GM23338 (cell line): Measurements from ENCODE around the gene EXO1. TPM values are rescaled to one million over a fixed set of nuclear protein-coding genes. Genes with fewer than 3 reads are reported as not detected.

Experiments used
- ATAC-seq: fragments of 200-7000 bp; cut with Tn5 transposase; 3 replicates; pipeline ENCODE4 v1.9.1; 2020
- DNase-seq: peaks from one replicate; pipeline ENCODE4 v3.0.0-alpha.2; 2015; ENCODE audit warnings: low spot score
- H2AFZ ChIP-seq: fragments of 200-600 bp; sonication (generic); 2 replicates; pipeline ENCODE4 v1.8.0; 2016; ENCODE audit warnings: antibody characterized with exemption, mild to moderate bottlenecking, moderate library complexity
- H3F3A ChIP-seq: fragments of 200-600 bp; sonication (generic); replicated peaks from 2 replicates; pipeline ENCODE4 v1.8.0; 2017; ENCODE audit warnings: antibody characterized with exemption, mixed run types, low read depth
- H3K27ac ChIP-seq: fragments of 200-600 bp; sonication (generic); 2 replicates; pipeline ENCODE4 v1.6.1; 2016; ENCODE audit warnings: low read depth
- H3K27me3 ChIP-seq: fragments of 200-600 bp; sonication (generic); 2 replicates; pipeline ENCODE4 v1.8.0; 2016; ENCODE audit warnings: mild to moderate bottlenecking, mixed run types, moderate library complexity; ENCODE audit not compliant: insufficient read depth
- H3K36me3 ChIP-seq: fragments of 200-600 bp; sonication (generic); 2 replicates; pipeline ENCODE4 v1.8.0; 2016; ENCODE audit warnings: mild to moderate bottlenecking; ENCODE audit not compliant: insufficient read depth
- H3K4me1 ChIP-seq: fragments of 200-600 bp; sonication (generic); 2 replicates; pipeline ENCODE4 v1.8.0; 2016; ENCODE audit warnings: mild to moderate bottlenecking, moderate library complexity; ENCODE audit not compliant: insufficient read depth
- H3K4me2 ChIP-seq: fragments of 200-600 bp; sonication (generic); 2 replicates; pipeline ENCODE4 v1.7.1; 2017; ENCODE audit warnings: mixed run types
- H3K4me3 ChIP-seq: fragments of 200-600 bp; sonication (generic); 2 replicates; pipeline ENCODE4 v1.6.1; 2016; ENCODE audit warnings: mixed run types
- H3K79me2 ChIP-seq: fragments of 200-600 bp; sonication (generic); replicated peaks from 2 replicates; pipeline ENCODE4 v1.8.0; 2017; ENCODE audit warnings: mild to moderate bottlenecking; ENCODE audit not compliant: insufficient read depth
- H3K9me2 ChIP-seq: fragments of 200-600 bp; sonication (generic); 2 replicates; pipeline ENCODE4 v1.8.0; 2017; ENCODE audit not compliant: insufficient read depth
- H4K20me1 ChIP-seq: fragments of 200-600 bp; sonication (generic); replicated peaks from 2 replicates; pipeline ENCODE4 v1.8.0; 2017; ENCODE audit warnings: mild to moderate bottlenecking; ENCODE audit not compliant: insufficient read depth
- H3K27ac Mint-ChIP-seq: 2 replicates; pipeline ENCODE4 v1.8.0; 2020; ENCODE audit warnings: inconsistent platforms, mild to moderate bottlenecking, moderate library complexity, mixed read lengths
- H3K27me3 Mint-ChIP-seq: 3 replicates; pipeline ENCODE4 v1.8.0; 2022; ENCODE audit warnings: low read depth, mild to moderate bottlenecking, moderate library complexity, mixed read lengths, inconsistent platforms; ENCODE audit not compliant: insufficient read depth, poor library complexity
- H3K36me3 Mint-ChIP-seq: 3 replicates; pipeline ENCODE4 v1.8.0; 2021; ENCODE audit warnings: low read depth, mild to moderate bottlenecking, inconsistent platforms, moderate library complexity, mixed read lengths
- H3K4me1 Mint-ChIP-seq: 3 replicates; pipeline ENCODE4 v1.8.0; 2020; ENCODE audit warnings: mild to moderate bottlenecking, inconsistent platforms, mixed read lengths
- H3K4me3 Mint-ChIP-seq: 3 replicates; pipeline ENCODE4 v1.8.0; 2021; ENCODE audit warnings: moderate library complexity, mild to moderate bottlenecking, inconsistent platforms, mixed read lengths
- H3K9me3 Mint-ChIP-seq: 3 replicates; pipeline ENCODE4 v1.8.0; 2020; ENCODE audit warnings: moderate library complexity, mild to moderate bottlenecking, inconsistent platforms, mixed read lengths
- ETS1 ChIP-seq: IDR thresholded peaks from 2 replicates; pipeline ENCODE4 v1.6.1; 2016; ENCODE audit warnings: antibody characterized with exemption
- EZH2phosphoT487 ChIP-seq: fragments of 200-600 bp; sonication (generic); IDR thresholded peaks from one replicate; pipeline ENCODE4 v1.8.1; 2018; ENCODE audit warnings: antibody characterized with exemption; ENCODE audit not compliant: unreplicated experiment
- POLR2AphosphoS5 ChIP-seq: IDR thresholded peaks from 2 replicates; pipeline ENCODE4 v1.6.1; 2016; ENCODE audit warnings: antibody characterized with exemption, low read depth
- REST ChIP-seq: IDR thresholded peaks from one replicate; pipeline ENCODE4 v1.6.1; 2018; ENCODE audit warnings: antibody characterized with exemption; ENCODE audit not compliant: unreplicated experiment
- ZNF114 ChIP-seq: fragments of 250-450 bp; sonication (Bioruptor Pico); IDR thresholded peaks from 2 replicates; pipeline ENCODE4 v1.5.0; 2020; ENCODE audit warnings: mild to moderate bottlenecking, moderate library complexity
- ZNF462 ChIP-seq: fragments of 250-450 bp; sonication (Bioruptor Pico); IDR thresholded peaks from 2 replicates; pipeline ENCODE4 v1.5.0; 2020; ENCODE audit warnings: mild to moderate bottlenecking, moderate library complexity
- polyA plus RNA-seq: library from polyadenylated mRNA; unstranded; fragments of >200 nt; fragmentation: Nextera tagmentation; extraction: Ambion mirVana; gene quantifications from 2 replicates; pipeline ENCODE4 v1.2.1, GENCODE V29; 2016
- total RNA-seq: library from RNA; depleted of rRNA; stranded (reverse); fragments of >200 nt; shearing (Covaris generic); gene quantifications from 2 replicates; pipeline ENCODE4 v1.2.3, GENCODE V29; 2014

EXO1 gene
- total and polyA plus RNA-seq, 2 experiments from 2014 or later = 16.2 to 34.0 TPM

- Histone ChIP-seq H3K36me3 (no peaks in the 10 kb centered on the region), H3K27ac (no peak overlapping the region), H4K20me1 (no peaks in the 10 kb centered on the region), H3K79me2 (no peaks in the 10 kb centered on the region), H3F3A (no peaks in the 10 kb centered on the region), H3K4me1 (no peaks in the 10 kb centered on the region), H3K27me3 (no peaks in the 10 kb centered on the region), H3K9me2 (no peaks in the 10 kb centered on the region), H2AFZ (no peak overlapping the region), H3K4me2 (no peak overlapping the region), H3K4me3 (no peak overlapping the region)
- no peak overlapping the region for H3K27ac Mint-ChIP-seq
- no peak for DNase-seq
- H3K36me3 Mint-ChIP-seq = no peaks in the 10 kb centered on the region
- TF ChIP-seq ETS1 (no peak), ZNF462 (CRISPR knock-in tag) (no peak), EZH2phosphoT487 (no peak), POLR2AphosphoS5 (no peak), REST (no peak), ZNF114 (no peak)
- no peaks in the 10 kb centered on the region for H3K9me3 Mint-ChIP-seq
- H3K4me1 Mint-ChIP-seq = no peaks in the 10 kb centered on the region
- ATAC-seq = no peak
- no peak overlapping the region for H3K4me3 Mint-ChIP-seq
- peaks cover 3% of the 10 kb centered on the region for H3K27me3 Mint-ChIP-seq
These were observed 30.6 kb upstream of the EXO1 start for GRCh38 chr1:241817331-241817792.
